Endothelial cell of hepatic sinusoid (primary cell): Measurements from ENCODE around the gene SCOC.
"Not testable (repeated sequence)": the region's sequence is repeated elsewhere in the genome, so short reads cannot be mapped to it uniquely, and the experiment has no call there.

Experiments used
- in situ Hi-C: cut with HindIII; loops from 2 replicates; pipeline ENCODE4 v1.10.0; 2017; ENCODE audit warnings: low sequenced_read_pairs

SCOC gene

DNA sequence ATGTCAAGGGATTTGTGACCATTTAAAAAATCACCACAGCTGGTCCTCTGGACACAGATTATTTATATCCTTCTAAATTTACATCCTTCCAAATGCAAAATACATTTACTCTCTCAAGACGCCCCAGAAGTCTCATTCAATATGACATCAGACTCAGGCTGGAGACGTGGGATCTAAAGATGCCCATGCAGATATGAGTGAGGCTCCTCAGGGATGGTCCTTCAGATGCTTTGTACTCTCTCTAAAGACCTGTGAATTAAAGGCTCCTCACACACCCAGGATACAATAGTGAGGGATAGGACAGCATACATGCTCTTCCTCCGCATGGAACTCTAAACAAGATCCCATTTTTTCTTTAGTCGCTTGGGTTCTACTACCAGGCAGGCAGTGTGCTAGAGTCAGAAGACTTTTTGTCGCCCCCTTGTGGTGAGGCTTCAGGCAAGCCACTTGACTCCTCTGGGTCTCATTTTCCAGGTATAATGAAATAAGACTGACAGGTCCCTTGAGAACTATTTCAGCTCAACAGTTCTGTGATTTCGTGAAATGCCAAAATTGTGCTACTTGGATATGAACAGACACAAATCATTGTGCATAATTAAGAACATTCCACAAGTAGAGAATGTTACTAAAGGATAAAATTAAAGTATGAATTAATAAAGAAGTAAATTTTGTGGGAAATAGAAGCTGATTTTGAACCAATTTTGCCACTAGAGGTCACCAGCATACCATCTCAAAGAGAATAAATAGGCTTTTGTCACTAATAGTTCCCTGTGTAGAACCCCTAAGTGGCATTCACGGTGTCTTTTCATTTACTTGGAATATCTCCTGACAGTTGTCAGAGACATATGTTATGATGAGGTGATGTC, 13.7 kb upstream of the SCOC start:
- in situ Hi-C loops: loop anchor here (5.0 kb wide), 1 partner anchor 622 kb away; no protein-coding TSS in a partner anchor

DNA sequence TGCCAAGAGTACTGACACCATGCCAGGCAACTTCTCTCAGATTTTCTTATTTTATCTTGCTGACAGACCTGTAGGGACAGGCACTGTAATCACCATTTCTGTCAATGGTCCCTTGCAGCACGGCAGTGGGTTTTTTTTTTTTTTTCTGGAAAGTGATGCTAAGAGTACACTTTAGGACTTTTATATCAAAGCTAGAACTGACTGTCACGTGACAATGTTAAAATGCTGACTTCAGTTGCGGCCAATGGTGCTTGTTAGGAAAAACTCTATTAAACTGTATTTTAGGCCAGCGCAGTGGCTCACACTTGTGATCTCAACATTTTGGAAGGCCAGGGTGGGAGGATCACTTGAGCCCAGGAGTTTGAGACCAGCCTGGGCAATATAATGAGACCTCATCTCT, 12.3 kb upstream of the SCOC start:
- in situ Hi-C loops: loop anchor here (5.0 kb wide), 1 partner anchor 624 kb away; no protein-coding TSS in a partner anchor

DNA sequence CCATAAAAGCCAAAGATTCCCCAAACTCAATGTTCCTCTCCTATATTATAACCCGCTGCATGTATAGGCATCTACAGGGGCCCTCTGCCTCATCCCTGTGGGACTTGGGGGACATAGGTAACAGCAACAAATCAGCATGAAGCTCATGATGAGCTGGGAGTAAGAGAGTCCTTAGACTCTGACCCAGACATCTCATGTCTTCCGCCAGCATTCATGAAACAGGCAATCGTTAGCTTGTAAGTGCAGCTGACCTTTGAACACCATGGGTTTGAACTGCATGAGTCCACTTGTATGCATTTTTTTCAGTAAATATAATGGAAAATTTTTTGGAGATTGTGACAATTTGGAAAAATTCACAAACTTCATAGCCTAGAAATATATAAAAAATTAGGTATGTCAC, 10.4 kb upstream of the SCOC start:
- in situ Hi-C loops: loop anchor here (5.0 kb wide), 1 partner anchor 626 kb away; no protein-coding TSS in a partner anchor

DNA sequence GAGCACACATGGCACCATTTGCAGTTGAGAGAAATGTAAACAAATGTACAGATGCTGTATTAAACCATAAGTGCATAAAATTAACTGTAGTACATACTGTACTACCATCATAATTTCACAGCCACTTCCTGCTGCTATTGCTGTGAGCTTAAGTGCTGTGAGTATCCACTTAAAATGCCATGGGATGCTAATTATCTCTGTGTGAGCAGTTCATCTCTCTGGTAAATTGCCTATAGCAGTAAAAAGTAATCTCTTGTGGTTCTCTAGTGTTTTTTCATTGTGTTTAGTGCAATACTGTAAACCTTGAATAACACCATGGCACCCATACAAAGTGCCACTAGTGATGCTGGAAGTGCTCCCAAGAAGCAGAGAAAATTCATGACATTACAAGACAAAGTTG, 9.9 kb upstream of the SCOC start:
- in situ Hi-C loops: loop anchor here (5.0 kb wide), 1 partner anchor 626 kb away; no protein-coding TSS in a partner anchor

DNA sequence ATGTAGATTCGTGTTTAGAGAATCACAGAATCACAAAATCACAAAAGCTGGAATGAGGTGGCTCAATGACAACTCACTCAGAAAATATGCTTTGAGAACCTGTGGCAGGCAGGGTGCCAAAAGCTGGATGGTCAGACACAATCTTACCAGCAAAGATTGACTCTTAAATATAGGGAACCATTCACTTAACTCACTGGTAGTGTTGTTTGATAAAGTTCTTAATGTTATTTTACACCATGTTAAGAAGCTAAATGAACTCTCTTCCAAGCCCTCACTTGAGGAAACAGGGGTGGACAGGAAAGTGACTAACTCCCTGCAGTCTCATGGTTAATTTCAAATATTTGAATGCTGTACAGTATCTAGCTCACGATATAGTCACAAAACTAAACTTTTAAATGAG, 5.7 kb upstream of the SCOC start:
- in situ Hi-C loops: loop anchor here (5.0 kb wide), 1 partner anchor 70 kb away; no protein-coding TSS in a partner anchor

DNA sequence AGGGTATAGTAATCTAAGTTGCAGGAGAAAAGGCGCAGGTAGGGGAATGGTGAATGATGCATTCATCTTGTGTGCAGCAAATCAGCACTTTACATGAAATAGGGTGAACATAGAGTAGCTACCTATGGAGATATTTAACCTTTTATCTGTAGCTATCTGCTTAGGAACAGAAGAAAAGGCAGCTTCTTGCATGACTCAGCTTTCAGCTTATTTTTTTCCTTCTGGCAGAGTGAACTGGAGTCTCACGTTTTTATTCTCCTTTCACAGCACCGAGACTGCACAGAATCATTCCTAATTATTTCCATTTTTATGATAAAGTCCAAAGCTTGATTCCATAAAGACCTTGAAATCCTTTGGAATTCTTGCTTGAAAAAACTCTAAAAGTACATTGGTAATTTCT, 4.8 kb upstream of the SCOC start:
- in situ Hi-C loops: loop anchor here (5.0 kb wide), 1 partner anchor 69 kb away; no protein-coding TSS in a partner anchor

DNA sequence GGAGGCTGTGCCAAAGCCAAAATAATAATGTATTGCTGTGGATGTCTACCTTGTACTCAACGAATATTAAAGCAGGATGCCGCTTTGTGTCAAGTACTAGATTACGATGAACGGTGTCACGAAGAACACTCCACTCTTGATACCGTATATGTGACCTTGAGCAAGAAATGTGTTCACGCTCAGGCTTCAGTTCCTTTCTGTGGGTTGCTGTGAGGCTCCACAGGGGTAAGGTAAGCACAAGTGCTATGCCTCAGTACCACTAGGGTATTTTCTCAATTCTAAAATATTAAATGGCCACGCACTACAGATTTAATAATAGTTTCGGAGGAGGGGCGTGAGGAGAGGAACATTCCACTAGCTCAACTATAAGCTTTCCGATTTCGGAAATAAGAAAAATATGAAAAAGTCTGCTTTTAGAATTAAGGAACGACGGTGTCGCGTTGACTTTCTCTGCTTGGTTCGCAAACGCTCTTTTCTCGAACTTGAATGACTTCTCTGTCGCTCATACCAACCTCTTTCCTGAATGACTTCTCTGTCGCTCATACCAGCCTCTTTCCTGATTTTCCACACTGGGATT, 607 bp upstream of the SCOC start:
- in situ Hi-C loops: no loop called here

DNA sequence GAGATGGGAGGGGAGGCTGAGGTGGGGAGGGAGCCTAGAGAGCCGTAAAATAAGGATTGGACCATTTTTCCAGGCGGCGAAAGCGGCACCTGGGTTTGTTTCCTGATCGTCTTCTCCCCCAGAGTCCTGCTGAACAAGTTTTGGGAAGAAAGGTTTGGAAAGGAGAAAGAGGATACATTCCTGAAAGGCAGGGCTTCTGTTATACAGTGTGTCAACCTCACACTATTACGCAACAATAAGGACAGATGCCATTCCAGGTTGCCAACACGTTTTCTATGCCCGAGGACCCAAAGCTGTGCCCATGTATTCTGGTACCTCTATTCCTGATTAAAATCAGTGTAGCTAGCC, 658 bp downstream of the SCOC start:
- in situ Hi-C loops: no loop called here

DNA sequence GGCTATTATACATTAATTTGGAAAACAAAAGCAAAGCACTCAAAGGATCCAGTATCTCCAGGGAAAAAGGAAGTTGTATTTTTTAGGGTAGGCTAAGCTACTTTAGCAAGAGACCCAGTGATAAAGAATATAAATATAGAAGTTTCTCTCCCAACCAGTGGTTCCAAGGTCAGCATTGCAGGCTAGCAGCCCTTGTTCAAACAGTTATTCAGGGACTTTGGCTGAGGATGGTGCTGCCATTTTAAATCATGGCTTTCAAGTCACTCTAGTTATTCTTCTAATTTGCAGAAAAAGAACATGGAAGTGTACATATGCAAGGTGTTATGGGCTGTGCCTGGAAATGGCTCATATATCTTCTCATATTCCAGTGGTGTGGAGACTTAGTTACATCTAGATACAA, 9.3 kb downstream of the SCOC start:
- in situ Hi-C loops: no loop called here

DNA sequence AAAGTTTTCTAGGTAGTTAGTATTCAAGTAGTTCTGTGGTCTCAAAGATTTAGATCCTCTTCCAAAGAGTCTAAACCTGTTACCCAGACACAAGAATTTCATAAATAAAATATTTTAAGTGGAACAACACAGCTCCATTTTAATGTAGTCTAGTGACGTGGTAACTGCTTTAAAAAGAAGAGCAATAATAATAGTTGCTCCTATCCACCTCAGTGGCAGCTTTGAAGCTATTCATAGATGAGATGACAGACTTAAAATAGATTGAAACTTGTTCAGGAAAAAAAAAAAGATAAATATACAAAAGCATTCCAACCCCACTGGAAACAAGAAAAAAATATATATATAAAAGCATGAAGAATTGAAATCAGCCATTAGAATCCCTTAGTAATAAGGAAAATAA, 14.6 kb downstream of the SCOC start:
- in situ Hi-C loops: no loop called here

DNA sequence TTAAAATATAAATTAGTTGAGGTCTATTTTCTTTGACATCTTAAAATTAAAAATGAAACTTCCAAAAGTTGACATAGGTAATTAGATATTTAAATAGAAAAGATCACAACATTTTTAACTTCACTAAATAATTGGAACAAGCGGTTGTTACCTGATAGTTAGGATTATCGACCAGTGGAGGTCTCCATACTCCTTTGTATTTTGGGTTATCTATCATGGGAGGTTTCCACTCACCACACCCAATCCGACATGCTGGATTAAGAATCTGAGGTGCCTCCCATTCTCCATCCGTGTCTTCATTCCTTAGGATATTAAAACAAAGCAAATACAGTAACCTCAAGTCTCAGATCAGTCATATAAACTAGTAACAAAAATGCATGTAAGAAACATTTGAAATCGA, 22.2 kb downstream of the SCOC start:
- in situ Hi-C loops: no loop called here

DNA sequence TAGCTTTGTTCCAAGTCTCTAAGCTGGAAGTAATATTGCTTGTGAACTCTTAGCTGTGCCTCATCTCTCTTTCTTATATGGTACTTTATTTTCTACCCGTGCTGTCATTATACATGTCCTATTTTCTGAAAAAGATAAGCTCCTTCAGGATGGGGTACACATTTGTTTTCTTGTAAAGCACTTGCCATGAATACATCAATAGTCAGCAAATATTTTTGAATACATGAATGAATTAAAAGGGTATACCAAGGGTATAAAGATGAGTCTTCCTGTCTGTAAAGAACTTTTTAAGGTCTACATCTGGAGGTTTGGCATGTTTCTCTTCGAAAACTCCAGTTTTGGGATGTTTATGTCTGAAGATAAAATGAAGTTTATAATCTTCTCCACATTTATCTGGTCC, 26.7 kb downstream of the SCOC start:
- in situ Hi-C loops: no loop called here

DNA sequence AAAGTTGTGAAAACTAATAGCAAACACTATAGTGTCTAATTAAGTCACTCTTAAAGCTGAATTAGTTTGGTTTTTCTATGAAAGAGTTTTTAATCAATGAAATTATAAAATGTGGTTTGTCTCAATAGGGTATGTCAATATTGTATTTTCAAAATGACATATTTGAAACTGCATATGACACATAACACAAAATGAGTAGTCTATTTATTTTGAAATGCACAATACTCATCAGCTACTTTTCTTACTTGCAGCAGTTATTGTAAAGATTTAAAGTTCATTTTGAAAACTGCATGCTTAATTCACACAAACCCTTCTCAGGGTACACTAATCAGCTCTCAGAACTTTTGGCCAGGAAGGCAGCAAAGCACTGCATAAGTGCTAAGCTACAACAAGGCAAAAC, 32.8 kb downstream of the SCOC start:
- in situ Hi-C loops: no loop called here

DNA sequence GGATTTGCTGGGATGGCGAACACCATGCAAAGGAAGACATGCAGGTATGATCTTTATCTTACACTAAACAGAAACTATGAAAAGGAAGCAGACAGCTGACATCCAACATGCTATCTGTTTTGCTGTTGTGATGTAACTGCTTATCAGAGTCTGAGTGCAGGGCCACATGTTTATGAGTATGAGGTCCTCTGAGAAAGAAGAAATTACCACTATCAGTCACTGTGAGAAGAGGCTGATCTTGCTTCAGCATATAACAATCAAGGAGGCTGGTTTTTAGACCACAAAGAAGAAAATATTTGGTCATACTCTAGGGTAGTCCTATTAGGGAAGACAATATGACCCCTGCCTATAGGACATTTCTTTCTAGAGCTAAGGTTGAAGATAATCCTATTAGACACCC, 35.5 kb downstream of the SCOC start:
- in situ Hi-C loops: no loop called here

DNA sequence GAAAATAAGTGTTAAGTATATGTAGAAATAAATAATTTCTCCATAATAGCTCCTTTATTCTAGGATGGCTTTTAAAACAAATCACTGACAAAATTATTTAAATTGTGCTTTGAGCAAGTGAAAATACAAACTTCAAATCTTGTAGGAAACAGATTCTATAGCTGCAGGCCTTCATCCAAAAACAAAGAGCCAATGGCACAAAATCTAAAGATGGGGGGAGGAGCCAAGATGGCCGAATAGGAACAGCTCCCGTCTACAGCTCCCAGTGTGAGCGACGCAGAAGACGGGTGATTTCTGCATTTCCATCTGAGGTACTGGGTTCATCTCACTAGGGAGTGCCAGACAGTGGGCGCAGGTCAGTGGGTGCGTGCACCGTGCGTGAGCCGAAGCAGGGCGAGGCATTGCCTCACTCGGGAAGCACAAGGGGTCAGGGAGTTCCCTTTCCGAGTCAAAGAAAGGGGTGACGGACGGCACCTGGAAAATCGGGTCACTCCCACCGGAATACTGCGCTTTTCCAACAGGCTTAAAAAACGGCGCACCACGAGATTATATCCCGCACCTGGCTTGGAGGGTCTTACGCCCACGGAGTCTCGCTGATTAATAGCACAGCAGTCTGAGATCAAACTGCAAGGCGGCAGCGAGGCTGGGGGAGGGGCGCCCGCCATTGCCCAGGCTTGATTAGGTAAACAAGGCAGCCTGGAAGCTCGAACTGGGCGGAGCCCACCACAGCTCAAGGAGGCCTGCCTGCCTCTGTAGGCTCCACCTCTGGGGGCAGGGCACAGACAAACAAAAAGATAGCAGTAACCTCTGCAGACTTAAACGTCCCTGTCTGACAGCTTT, 39.9 kb downstream of the SCOC start:
- in situ Hi-C loops: not testable (repeated sequence)

DNA sequence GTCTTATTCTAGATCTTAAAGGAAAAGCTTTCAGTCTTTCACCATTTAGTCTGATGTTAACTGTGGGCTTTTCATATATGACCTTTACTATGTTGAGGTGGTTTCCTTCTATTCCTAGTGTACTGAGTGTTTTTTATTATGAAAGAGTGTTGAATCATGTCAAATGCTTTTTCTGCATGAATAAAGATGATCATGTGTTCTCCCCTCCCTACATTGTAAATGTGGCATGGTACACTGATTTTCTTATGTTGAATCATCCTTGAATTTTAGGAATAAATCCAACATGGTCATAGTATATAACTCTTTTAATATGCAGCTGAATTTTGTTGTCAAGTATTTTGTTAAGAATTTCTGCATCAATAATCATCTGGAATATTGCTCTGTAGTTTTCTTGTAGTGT, 49.7 kb downstream of the SCOC start:
- in situ Hi-C loops: no loop called here

DNA sequence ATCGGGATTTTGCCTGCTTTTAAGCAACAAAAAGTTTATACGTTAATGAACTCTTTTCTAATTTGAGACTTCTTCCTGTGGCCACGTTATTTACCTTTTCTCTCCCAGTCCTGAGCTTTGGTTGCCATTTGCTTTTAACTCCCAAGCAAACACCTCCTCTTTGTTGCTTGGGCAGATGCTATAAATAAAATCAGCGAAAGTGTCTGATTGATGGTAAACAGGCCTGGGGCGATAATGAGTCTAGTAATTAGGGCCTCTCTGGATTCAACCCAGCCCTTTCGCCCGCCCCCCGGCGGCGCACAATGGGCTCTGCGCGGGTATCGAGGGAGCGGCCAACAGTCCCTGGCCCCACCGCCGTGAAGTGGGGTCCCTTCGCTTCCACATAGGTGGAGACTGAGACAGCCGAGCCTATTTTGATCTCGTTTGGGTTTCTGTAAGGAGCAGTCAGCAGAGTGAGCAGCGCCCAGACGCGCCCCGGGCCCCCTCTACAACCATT, 53.2 kb downstream of the SCOC start:
- in situ Hi-C loops: no loop called here

DNA sequence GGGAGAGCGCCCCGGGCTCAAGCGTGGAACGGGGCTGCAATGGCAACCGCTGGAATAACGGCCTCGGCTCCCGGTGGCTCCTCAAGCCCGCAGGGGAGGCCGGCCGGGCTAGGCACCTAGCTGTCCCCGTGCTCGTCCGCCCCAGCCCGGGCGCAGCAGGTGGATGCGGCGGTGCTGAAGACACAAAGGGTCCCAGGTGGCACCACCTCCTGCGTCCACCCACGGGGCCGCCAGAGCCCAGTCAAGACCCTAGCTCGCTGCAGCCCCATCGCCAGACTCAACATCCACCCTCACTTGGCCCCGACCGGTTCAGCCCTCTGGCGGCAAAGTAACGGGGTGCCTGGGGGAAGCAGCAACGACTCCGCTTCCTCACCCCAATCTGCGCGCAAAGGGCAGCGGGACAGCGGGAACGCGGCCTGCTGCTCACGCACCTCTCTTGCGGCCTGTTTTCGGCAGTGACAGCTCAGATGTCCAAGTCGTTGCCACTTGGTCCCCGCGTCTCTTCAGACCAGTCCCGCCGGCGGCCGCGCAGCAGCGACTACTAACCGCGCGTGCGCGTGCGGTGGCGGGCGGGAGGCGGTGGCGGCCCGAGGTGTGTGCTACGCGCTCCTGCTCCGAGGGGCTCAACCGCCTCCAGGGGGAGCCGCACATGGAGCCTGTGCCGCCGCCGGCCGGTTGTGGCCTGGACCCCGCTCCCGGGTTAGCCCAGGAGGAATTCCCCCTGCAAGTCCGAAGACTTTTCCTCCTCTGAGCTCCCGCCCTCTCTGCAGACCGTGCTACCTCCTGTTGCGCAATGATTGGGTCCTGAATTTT, 53.9 kb downstream of the SCOC start, which contains the start of gene CLGN:
TSS of gene CLGN (minus strand) at position 543 of the 813 bp plus-strand sequence. CDS start 14,570 bp downstream, outside the sequence.
- in situ Hi-C loops: no loop called here

DNA sequence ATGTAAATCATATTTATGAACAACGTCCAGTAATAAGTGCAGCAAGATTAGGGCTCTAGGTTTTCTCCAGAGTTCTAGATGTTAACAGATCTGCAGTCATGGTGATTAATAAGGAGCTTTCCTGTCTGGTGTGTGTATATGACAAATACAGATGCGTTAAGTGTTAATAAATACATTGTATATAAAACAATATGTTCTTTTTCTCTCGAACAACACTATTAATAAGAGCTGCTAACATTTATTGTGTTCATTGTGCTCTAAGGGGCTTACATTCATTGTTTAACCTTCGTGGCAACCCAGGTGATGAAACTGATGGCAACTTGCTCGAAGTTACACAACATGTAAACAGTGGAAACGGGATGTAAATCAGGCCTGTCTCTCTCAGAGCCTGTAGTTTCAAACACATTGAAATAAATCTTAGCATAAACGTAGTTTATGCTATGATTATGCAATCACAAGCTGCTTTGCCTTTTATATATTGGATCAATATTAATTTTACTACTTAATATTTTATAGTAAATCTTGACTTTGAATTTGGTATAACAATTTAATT, 54.5 kb downstream of the SCOC start:
- in situ Hi-C loops: no loop called here
